ENCODE results near the gene TMEM30A.
A peak's percentile ranks its signal among the peaks of the same experiment; 100 is the strongest.

Gene TMEM30A

DNA sequence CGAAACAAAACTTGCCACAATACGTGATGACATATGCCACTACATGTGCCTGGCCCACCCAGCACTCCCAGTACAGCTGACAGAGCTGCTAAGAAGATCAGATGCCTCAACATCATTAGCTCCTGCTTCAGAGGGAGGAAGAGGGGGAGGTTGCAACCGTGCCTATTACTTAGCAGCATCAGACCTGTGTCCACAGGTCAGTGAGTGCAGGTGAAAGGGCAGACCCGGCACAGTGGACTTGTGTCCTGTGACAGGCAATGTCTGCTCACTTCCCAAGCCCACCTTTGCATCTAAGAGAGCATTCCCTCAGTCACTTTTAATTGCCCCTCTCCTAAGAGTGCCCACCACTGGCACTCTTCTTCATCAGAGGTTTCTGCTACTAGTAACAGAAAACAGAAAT lies 69.3 kb downstream of the TMEM30A start:
- no peak for DNase-seq (ENCODE audit: low spot score)

DNA sequence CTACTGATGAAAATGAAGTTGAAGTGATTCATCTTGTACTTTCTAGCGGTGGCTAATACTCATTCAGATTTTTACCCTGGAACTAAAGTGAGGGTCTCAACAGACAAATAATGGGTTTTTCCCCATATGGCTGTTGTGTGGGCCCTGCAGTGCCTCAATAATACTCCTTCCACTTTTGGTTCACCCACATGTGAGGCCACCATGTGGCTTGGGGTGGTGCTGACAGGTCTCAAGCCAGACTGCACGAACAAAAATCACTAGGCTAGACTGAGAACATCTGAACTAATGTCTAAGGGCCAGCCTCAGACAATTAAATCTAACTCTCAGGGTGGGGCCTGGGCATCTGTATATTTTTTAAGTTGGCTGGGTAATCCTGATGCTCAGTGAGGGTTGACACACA lies 70.9 kb downstream of the TMEM30A start:
- DNase-seq (ENCODE audit: low spot score), result no peak

DNA sequence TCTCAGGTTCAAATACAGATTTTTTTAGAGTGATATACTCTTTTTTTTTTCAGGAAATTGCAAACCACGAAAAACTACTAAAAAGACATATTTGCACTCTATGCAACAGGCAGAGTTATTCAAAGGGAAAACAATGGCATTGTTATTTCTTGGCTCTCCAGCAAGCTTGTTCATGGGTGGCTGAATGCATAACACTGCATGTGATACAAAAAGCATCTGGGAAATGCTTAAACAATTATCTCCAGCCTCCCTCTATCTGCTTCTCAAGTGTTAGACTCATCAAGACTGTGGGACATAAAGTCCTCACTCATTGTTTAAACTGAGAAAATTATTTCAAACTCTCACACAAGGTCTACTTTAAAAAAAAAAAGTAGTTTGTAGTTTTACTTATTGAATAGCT lies 71.5 kb downstream of the TMEM30A start:
- DNase-seq (ENCODE audit: low spot score), result no peak

DNA sequence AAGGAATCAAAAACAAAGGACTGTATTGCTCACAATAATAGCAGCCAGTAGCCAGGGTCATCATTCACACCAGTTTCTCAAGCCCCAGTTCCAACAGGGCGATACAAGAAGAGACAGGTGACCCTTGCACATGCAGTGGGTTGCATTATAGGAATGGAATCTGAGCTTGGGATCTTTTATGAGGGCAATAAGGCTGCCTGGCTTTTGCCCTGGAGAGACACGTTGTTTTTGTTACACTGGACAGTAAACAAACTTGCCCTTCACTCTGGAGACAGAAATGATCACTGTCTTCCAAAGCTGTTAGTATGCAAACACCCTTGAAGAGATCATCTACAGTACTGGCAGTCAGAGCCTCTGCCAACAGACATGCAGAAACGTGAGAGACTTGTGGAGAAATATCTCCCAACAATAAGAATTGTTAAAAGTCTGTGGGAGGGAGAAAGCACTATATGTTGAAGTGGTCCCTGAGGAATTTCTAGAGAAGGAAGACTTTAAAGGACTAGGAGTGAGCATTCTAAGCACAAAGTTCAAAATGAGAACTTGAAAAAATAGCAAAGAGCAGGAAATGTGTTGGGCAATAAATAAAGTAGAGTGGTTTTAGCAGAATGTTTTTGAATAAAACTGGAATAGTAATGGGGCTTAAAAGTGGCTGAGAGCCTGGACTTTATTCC lies 72.5 kb downstream of the TMEM30A start:
- no peak for DNase-seq (ENCODE audit: low spot score)

DNA sequence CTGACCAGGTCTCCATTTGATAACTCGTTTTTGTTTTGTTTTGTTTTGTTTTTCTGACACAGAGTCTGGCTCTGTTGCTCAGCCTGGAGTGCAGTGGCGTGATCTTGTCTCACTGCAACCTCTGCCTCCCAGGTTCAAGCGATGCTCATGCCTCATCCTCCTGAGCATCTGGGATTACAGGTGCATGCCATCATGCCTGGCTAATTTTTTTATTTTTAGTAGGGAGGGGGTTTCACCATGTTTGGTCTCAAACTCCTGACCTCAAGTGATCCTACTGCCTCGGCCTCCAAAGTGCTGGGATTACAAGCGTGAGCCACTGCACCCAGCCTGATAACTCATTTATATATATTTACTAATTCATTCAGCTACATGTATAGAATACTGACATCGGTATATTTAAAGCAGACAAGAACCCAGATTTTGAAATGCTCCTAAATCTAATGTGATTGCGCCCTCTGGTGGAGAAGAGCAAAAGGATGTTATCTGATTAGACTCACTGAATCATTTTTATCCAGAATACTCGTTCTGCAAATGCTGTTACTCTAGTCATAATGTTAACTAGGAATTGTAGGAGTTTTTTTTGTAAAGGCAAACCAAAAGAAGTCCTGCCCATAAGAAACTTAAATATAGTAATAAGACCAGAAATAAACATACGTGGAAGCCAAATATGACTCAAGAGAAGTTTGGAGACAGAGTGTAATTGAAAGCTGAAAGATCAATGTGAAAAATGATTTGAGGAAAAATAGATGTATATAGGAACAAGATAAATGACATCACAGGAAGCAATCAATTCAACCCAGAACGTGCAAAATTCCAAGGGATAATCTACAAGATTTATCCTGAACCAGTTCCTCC lies 73.5 kb downstream of the TMEM30A start:
- DNase-seq (ENCODE audit: low spot score), result peak; percentile 53

DNA sequence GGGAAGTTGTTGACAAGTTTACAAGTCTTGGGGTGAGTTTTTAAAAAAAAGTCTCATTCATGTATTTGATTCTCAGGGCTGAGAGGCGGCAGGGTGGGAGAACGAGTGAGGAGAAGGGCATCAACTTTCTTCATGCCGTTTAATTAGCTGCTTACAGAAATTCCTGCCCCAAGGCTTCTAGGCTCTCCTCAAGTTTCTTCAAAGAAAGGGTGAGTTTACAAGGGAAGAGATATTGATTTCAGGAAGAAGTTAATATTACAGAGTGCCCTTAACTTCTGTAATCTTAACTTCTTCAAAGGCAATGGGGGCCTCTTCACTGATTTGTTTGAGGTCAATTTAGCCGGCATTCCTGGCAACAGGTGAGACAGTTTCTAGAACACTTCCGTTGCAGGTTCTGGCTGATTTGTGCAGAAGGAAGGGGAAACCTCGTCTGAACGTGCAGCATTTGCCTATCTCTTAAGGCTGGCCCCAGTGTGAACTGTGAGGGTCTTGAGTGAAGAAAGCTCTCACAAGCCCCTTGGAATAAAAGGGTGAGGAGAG lies 75.3 kb downstream of the TMEM30A start:
- DNase-seq (ENCODE audit: low spot score), result no peak

DNA sequence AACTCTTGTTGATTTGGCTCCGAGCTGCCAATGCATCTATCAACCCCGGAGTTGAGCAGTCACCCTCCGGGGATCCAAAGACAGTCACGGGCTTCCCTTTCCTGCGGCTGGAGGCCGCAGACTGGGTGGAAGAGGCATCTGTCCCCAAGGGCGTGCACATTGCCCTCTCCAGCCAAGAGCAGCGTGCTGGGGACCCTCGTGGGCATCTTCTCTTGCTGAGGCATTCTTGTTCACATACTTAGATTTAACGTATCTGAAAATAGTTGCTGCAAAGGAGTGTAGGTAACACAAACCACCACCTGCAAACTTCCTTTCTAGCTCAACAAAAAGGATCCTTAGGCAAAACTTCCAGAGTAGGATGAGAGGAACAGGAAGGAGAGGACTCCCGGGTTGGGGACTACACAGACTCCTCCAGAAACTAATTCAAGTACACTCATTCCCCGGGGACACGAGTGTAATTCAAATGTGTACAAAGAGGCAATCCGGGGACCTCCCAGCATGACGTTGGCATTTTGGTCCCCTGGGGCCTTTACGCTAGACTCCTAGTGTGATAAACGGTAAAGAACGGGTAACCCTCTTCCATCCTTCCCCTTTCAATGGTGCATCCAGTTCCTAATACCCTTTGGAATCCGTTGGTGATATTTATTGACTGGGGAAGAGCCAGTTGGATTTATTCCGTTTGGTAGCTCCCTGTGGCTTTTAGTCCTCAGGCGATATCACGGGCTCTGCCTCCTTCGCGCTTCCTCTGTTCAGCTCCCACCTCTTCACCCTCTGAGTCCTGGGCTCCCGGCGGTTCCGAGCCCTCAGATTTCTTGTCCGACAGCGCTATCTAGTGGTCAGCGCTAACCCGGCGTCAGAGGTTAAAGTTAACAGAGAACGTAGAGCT lies 76.1 kb downstream of the TMEM30A start:
- DNase-seq (ENCODE audit: low spot score), result peak; percentile 75

DNA sequence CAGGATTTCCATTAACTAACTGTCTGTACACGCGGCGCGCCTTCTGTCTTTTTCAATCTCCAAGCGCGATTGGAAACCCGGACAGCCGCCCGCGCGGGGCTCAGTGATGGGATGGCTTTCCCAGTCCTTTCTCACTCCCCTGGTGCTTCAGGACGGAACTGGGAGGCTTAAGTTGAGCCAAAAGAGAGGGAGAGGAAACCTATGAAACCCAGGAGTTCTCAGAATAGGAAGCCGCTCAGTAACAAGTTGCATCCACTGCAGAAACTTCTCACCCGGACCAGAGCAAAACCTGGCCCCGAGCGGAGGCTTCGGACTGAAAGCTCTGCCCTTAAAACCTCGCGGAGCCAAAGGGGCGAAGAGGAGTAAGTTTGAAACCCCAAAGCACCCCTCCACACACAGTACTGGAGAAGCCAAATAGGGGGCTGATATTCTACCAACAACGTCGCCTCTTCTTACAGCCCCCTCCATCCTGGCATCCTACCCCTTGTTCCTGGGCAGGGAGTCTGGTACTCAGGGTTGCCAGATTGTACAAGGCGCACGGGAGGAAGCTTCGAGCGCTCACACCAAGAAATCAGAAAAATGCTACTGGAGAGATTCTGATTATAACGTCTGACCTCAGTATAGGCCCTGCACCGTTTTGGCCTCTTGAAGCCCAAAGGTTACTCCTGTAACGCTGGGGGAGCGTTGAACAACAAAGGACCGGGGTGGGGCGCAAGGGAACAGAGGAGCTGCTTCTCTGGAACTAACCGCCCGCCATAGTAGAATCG lies 77.8 kb downstream of the TMEM30A start:
- DNase-seq (ENCODE audit: low spot score), result no peak

DNA sequence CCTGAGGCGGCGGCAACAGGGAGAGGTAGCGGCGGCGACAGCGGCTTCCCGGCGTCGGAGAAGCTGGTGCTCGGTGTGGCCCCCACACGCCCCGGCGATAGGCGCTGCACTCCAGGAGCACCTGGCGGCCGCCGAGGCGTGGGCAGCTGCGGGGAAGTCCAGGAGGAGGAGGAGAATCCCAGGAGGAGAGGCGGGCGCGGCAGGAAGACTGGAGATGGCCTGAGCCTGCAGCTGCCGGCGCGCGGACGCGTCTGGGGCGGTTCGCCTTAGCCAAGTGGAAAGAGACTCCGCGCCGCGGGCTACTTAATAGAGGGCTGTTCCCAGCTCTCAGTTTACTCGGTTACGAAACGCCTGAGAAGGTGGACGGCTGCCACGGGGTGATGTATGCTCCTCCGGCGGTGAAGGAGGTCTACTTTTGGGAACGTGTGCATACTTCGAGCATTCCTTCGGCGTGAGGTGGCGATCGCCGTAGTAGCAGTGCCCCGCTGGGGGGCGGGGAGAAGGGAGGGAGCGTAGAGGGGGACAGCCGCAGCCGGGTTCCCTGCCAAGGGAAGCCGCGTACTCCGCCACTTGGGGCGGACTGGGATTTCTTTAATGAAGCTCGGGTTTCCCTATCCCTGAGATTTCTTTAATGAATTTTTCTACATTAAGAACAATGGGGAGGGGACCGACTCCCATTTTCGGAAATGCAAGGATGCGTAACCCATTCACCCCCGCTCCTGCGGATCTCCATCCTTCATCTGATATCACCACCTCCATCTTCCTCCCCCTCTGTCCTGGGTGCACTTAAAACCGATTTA lies 78.6 kb downstream of the TMEM30A start, which contains the start of gene COL12A1:
TSS of gene COL12A1 (minus strand) at position 278 of the 800 bp plus-strand sequence. CDS start 3,261 bp downstream, outside the sequence.
- peak; percentile 96 for DNase-seq (ENCODE audit: low spot score)

DNA sequence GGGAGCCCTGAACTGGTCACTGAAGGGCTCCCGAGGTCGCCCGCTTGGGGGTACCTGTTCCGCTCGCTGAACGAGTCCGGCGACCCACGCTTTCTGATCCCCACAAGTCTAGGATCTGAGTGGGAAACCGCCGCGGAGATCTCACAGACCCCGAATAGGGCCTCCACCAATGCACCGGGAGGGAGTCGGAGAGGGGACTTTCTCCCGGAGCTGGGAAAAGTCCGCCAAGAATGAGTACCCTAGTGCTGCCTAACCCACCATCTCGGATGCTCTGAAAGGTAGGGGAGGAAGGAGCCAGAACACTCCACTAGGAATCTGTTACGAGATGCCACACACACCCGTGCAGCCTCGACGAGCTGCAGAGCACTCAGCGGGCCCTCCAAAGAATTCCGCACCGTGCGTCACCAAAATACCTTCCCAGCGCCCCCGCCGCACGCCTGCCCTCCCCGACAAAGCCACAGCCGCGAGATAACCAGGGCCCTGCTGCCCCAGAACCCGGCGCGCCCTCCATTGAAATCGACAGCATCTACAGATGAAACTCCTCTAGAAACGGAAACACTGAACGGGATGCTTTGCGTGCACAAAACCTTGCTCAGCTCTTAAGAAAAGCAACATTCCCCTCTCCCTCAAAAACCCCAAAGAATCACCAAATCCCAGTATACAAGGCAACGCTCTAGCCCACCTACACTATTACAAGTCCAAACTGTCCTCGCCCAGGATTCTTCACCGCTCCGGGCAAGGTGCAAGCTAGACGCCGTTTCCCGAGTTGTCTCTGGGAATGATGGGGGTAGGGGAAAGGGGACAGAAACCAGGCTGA lies 79.4 kb downstream of the TMEM30A start:
- DNase-seq (ENCODE audit: low spot score), result peak; percentile 47

DNA sequence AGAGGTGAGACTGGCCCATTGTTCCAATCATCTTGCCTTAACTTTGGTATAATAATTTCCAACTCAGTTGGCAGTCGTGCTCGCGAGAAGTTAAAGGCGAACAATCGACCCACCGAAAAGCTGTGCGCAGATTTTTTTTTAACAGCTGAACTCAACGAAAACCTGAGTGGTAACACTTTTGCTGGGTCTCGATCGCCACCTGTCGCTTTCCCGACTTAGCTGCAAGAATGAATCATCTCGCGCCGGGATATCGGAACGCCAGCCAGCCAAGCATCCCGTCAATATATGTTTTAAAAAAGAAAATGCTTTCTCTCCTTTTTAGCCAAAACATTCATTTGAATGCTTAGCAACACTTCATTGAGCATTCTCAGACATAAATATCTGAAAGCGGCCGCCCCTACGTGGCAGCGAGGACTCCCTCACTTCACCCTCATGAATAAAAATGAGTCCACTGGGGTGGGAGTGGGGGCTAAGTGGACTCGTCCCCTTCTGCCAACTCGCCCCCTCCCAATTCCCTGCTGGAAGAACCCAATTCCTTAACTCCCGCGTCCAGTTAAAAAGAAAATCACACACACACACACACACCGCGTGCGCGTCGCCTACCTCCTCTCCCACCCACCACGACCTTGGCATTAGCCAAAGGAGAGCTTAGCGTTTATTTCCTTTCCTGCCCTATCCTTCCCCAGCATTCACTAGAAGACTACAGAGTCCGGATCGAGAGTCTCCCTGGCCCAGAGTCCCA lies 80.2 kb downstream of the TMEM30A start:
- DNase-seq (ENCODE audit: low spot score), result peak; percentile 68

DNA sequence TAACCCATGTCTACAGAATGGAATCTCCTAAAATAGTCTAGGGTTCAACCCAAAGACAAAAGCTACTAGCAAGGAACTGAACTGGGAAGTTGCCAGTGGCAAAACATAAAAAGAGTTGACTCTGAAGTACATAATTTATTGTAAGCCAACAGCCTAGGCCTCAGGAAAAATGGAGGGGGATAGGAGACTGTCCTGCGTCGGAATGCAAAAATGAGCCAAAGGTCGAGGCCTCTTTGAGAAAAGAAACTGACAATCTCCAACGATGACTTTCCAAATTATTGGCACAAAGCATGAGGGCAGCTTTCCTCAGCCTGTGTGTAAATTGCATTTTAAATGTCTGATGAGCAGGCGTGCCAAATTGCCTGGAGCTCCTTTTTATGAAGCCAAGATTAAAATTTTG lies 80.9 kb downstream of the TMEM30A start:
- no peak for DNase-seq (ENCODE audit: low spot score)
